ENCODE measurements around the gene PACSIN3.

- TF ChIP-seq CTCF (IDR thresholded peaks at IDR 0.05) (no peak), POLR2A (IDR thresholded peaks at IDR 0.05) (no peak)
Observed at GRCh38 chr11:47175746-47176327, 10.4 kb downstream of the PACSIN3 start.
